Measurements from ENCODE around the gene NFATC3.

DNA sequence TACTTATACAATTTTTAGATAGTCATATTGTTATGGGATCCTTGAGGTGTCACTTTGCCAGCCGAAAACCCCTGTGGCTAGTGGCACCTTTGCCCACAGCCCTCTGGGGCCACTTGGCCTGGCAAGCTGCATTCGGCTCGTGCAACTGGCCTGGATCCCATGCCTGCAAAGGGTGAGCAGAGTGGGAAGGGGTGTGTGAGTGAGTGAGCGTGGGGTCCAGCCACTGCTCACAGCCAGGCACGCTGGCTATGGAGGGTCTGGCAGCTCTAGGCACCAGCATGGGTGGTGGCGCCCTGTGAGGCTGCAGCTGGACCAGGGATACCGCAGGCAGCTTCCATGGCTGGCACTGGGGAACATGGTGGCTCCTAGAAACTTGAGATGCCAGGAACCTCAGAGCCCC lies 101.7 kb downstream of the NFATC3 start:
- no peak for TF ChIP-seq CTCF (IDR thresholded peaks at IDR 0.05; ENCODE audit: insufficient read depth, low read length)
- TF ChIP-seq POLR2AphosphoS5 (IDR thresholded peaks at IDR 0.05; ENCODE audit: low read depth), result no peak

Data from HL-60 (cell line).